Chondrocyte (in vitro differentiated cells): ENCODE results near the gene UGT1A5. TPM values are rescaled to one million over a fixed set of nuclear protein-coding genes. Genes with fewer than 3 reads are reported as not detected.
"Not testable (repeated sequence)": the region's sequence is repeated elsewhere in the genome, so short reads cannot be mapped to it uniquely, and the experiment has no call there.

Source experiments
- DNase-seq: peaks from one replicate; pipeline ENCODE4 v3.0.0; 2021; ENCODE audit warnings: mixed read lengths, low spot score
- H3K27ac Mint-ChIP-seq: one replicate; pipeline ENCODE4 v1.8.0; 2021; ENCODE audit warnings: mild to moderate bottlenecking, moderate library complexity, mixed read lengths; ENCODE audit not compliant: unreplicated experiment
- H3K27me3 Mint-ChIP-seq: 2 replicates; pipeline ENCODE4 v1.8.0; 2021; ENCODE audit warnings: low read depth, mixed read lengths
- H3K36me3 Mint-ChIP-seq: 2 replicates; pipeline ENCODE4 v1.8.0; 2021; ENCODE audit warnings: low read depth, mixed read lengths
- H3K4me1 Mint-ChIP-seq: 2 replicates; pipeline ENCODE4 v1.8.0; 2021; ENCODE audit warnings: low read depth, mild to moderate bottlenecking, mixed read lengths
- H3K4me3 Mint-ChIP-seq: one replicate; pipeline ENCODE4 v1.8.0; 2021; ENCODE audit warnings: mild to moderate bottlenecking, moderate library complexity, mixed read lengths; ENCODE audit not compliant: unreplicated experiment
- H3K9me3 Mint-ChIP-seq: 2 replicates; pipeline ENCODE4 v1.8.0; 2021; ENCODE audit warnings: low read depth, mixed read lengths
- CTCF ChIP-seq: fragments of 200-600 bp; sonication (generic); IDR thresholded peaks from 2 replicates; pipeline ENCODE4 v1.5.0; 2021; ENCODE audit warnings: antibody characterized with exemption, mild to moderate bottlenecking, moderate library complexity
- total RNA-seq: library from RNA; stranded (reverse); gene quantifications from 3 replicates; pipeline ENCODE4 v1.2.1, GENCODE V29; 2021

The UGT1A5 gene
- total RNA-seq, 1 donor from 2014 or later = not detected

DNA sequence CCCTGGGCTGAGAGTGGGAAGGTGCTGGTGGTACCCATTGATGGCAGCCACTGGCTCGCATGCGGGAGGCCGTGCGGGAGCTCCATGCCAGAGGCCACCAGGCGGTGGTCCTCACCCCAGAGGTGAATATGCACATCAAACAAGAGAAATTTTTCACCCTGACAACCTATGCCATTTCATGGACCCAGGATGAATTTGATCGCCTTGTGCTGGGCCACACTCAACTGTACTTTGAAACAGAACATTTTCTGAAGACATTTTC, 34.5 kb downstream of the UGT1A5 start:
- H3K27ac Mint-ChIP-seq = no peak overlapping the region
- peaks cover 2% of the 10 kb centered on the region for H3K36me3 Mint-ChIP-seq
- peaks cover 10% of the 10 kb centered on the region for H3K9me3 Mint-ChIP-seq
- TF ChIP-seq CTCF = no peak
- DNase-seq = no peak
- H3K27me3 Mint-ChIP-seq = peaks cover 37% of the 10 kb centered on the region
- no peak overlapping the region for H3K4me3 Mint-ChIP-seq
- H3K4me1 Mint-ChIP-seq = no peaks in the 10 kb centered on the region

DNA sequence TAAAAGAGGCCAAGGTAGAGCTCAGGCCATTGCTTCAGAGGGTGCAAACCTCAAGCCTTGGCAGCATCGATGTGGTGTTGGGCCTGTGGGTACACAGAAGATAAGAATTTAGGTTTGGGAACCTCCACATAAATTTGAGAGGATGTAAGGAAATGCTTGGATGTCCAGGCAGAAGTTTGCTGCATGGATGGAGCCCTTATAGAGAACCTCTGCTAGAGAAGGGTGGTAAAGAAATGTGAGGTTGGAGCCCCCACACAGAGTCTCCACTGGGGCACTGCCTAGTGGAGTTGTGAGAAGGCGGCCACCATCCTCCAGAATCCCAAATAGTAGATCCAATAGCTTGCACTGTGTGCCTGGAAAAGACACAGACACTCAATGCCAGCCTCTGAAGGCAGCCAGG, 38.0 kb downstream of the UGT1A5 start:
- not testable (repeated sequence) for H3K9me3 Mint-ChIP-seq, H3K27ac Mint-ChIP-seq
- peaks cover 33% of the 10 kb centered on the region for H3K27me3 Mint-ChIP-seq

GRCh38 chr2:233751212-233752009, 38.7 kb downstream of the UGT1A5 start:
- H3K27ac Mint-ChIP-seq, DNase-seq, H3K4me3 Mint-ChIP-seq, H3K9me3 Mint-ChIP-seq, H3K36me3 Mint-ChIP-seq, H3K4me1 Mint-ChIP-seq: not testable (repeated sequence)
- peaks cover 33% of the 10 kb centered on the region for H3K27me3 Mint-ChIP-seq

More for the DNA sequence above, 38.0 kb downstream of the UGT1A5 start:
- H3K4me1 Mint-ChIP-seq, H3K4me3 Mint-ChIP-seq, DNase-seq, H3K36me3 Mint-ChIP-seq: not testable (repeated sequence)

DNA sequence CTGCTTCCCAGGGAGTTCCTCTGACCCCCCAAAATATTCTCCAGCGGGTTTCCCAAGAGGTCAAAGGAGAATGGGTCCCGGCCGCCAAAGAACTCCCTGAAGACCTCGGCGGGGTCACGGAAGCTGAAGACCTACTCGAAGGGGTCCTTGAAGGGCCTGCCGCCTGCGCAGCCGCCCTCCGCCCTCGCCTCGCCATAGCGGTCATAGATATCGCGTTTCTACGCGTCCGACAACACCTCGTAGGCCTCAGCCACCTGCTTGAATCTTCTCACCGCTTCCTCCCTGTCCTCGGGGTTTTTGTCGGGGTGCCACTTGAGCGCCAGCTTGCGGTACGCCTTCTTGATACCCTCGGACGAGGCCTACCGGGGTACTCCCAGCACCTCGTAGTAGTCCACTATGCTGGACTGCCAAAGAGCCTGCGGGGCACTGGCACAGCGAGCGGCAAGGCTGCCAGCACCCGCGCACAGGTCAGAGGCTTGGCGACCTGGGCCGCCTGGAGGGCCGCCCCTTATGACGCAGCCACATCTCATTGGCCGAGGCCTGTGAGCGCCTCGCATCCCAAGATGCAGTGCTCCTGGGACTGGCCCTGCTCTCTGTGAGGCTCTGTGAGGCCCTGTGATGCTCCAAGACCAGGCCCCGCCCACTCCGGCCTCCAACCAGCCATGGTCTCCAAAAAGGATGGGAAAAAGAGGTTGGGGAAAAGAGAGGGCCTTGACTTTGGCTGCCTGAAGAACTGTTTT, 42.3 kb downstream of the UGT1A5 start:
- no peak for TF ChIP-seq CTCF
- DNase-seq = no peak
- Mint-ChIP-seq H3K4me1 (no peaks in the 10 kb centered on the region), H3K27me3 (peaks cover 12% of the 10 kb centered on the region), H3K27ac (no peak overlapping the region), H3K4me3 (no peak overlapping the region), H3K9me3 (peaks cover 2% of the 10 kb centered on the region), H3K36me3 (peaks cover 2% of the 10 kb centered on the region)

DNA sequence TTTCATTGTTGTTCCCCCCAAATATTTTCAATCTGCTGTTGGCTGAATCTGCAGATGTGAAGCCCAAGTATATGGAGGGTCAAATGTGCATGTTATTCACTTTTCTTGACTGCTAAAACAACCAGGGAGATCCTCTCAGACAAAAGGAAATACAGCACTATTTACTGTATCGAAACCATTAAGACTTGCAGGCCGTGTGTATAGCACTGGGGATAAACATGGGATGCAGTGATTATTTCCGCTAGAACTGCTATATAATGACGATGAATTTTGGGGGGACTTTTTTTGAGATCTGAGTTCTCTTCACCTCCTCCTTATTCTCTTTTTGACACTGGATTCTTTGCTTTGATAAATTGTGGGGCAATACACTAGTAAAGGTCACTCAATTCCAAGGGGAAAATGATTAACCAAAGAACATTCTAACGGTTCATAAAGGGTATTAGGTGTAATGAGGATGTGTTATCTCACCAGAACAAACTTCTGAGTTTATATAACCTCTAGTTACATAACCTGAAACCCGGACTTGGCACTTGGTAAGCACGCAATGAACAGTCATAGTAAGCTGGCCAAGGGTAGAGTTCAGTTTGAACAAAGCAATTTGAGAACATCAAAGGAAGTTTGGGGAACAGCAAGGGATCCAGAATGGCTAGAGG, 43.8 kb downstream of the UGT1A5 start:
- no peak for DNase-seq
- Mint-ChIP-seq H3K36me3 (peaks cover 1% of the 10 kb centered on the region), H3K9me3 (no peaks in the 10 kb centered on the region), H3K4me3 (no peak overlapping the region), H3K4me1 (no peaks in the 10 kb centered on the region), H3K27ac (no peak overlapping the region), H3K27me3 (peaks cover 10% of the 10 kb centered on the region)
- no peak for TF ChIP-seq CTCF

GRCh38 chr2:233758141-233758540, 45.4 kb downstream of the UGT1A5 start:
- Mint-ChIP-seq H3K36me3 (no peaks in the 10 kb centered on the region), H3K4me1 (no peaks in the 10 kb centered on the region), H3K9me3 (no peaks in the 10 kb centered on the region), H3K27me3 (peaks cover 7% of the 10 kb centered on the region), H3K4me3 (no peak overlapping the region), H3K27ac (no peak overlapping the region)
- no peak for DNase-seq
- no peak for TF ChIP-seq CTCF
